Fibroblast of lung (primary cell): ENCODE results near the gene GRID1. TPM values are rescaled to one million over a fixed set of nuclear protein-coding genes. Genes with fewer than 3 reads are reported as not detected.

Source experiments
- DNase-seq, 2 donors: peaks; one replicate each; pipeline versions ENCODE4 v3.0.0 to v3.0.0-alpha.2; 2010; ENCODE audit warnings: low read depth in 2 of 2
- H2AFZ ChIP-seq: 2 replicates; pipeline ENCODE4 v1.5.1; 2012; ENCODE audit warnings: low read length, control low read depth, inconsistent platforms
- H3K27ac ChIP-seq: 2 replicates; pipeline ENCODE4 v1.5.1; 2011; ENCODE audit warnings: low read length, control low read depth; ENCODE audit not compliant: insufficient read depth
- H3K27me3 ChIP-seq: 2 replicates; pipeline ENCODE4 v1.5.1; 2011; ENCODE audit warnings: mild to moderate bottlenecking, low read length; ENCODE audit not compliant: control insufficient read depth, insufficient read depth
- H3K36me3 ChIP-seq: 2 replicates; pipeline ENCODE4 v1.5.1; 2011; ENCODE audit warnings: low read length; ENCODE audit not compliant: control insufficient read depth, insufficient read depth
- H3K4me1 ChIP-seq: 2 replicates; pipeline ENCODE4 v1.5.1; 2011; ENCODE audit warnings: low read length; ENCODE audit not compliant: control insufficient read depth, insufficient read depth; ENCODE audit errors: extremely low read depth
- H3K4me2 ChIP-seq: 2 replicates; pipeline ENCODE4 v1.5.1; 2011; ENCODE audit warnings: low read length, control low read depth; ENCODE audit not compliant: insufficient read depth; ENCODE audit errors: extremely low read depth
- H3K4me3 ChIP-seq, 4 experiments: fragments of 200-600 bp in 1 of 4; sonication (generic) in 1 of 4; replicated peaks in 1 of 4; 2 replicates each; pipeline ENCODE4 v1.5.1; 2011 to 2016; ENCODE audit warnings: low read length in 4 of 4, low read depth in 3 of 4, mild to moderate bottlenecking in 3 of 4, control low read depth in 2 of 4, inconsistent platforms in 1 of 4, mixed read lengths in 1 of 4; ENCODE audit not compliant: insufficient read depth in 1 of 4; ENCODE audit errors: control extremely low read depth in 1 of 4
- H3K79me2 ChIP-seq: 2 replicates; pipeline ENCODE4 v1.5.1; 2012; ENCODE audit warnings: mild to moderate bottlenecking, low read length, inconsistent platforms; ENCODE audit not compliant: control insufficient read depth, insufficient read depth
- H3K9ac ChIP-seq: 2 replicates; pipeline ENCODE4 v1.5.1; 2011; ENCODE audit warnings: mild to moderate bottlenecking, low read length, control low read depth; ENCODE audit not compliant: insufficient read depth
- H3K9me3 ChIP-seq: 2 replicates; pipeline ENCODE4 v1.5.1; 2012; ENCODE audit warnings: low read depth, low read length; ENCODE audit not compliant: control insufficient read depth, insufficient read depth
- H4K20me1 ChIP-seq: 2 replicates; pipeline ENCODE4 v1.5.1; 2011; ENCODE audit warnings: low read length; ENCODE audit not compliant: control insufficient read depth, insufficient read depth; ENCODE audit errors: extremely low read depth
- EZH2 ChIP-seq: IDR thresholded peaks from 2 replicates; pipeline ENCODE4 v1.5.1; 2012; ENCODE audit warnings: low read length, control low read depth, mild to moderate bottlenecking; ENCODE audit errors: missing control alignments
- polyA plus RNA-seq, 2 donors: library from polyadenylated mRNA; depleted of rRNA in 1 of 2; stranded (reverse) in 1 of 2; unstranded in 1 of 2; fragments of >200 nt; gene quantifications; 2 replicates each; pipeline ENCODE4 v1.2.1, GENCODE V29; 2011 to 2012; ENCODE audit warnings: missing spikeins in 1 of 2
- total RNA-seq: library from RNA; depleted of rRNA; stranded (reverse); fragments of >200 nt; gene quantifications from 2 replicates; pipeline ENCODE4 v1.2.1, GENCODE V29; 2014
- TF ChIP-seq, protein P1 (sequence below), 2 donors: IDR thresholded peaks in 1 of 2; conservative IDR thresholded peaks in 1 of 2; 1 replicate in 1 of 2; 2 replicates in 1 of 2; pipeline ENCODE4 v1.5.1; 2011 to 2012; ENCODE audit warnings: low read length in 2 of 2, control low read depth in 1 of 2, inconsistent platforms in 1 of 2, low read depth in 1 of 2, mild to moderate bottlenecking in 1 of 2

The GRID1 gene
- total and polyA plus RNA-seq, 2 donors (not counting 1 experiment from before 2014, with no cell fraction given): 0.03 to 0.33 TPM

DNA sequence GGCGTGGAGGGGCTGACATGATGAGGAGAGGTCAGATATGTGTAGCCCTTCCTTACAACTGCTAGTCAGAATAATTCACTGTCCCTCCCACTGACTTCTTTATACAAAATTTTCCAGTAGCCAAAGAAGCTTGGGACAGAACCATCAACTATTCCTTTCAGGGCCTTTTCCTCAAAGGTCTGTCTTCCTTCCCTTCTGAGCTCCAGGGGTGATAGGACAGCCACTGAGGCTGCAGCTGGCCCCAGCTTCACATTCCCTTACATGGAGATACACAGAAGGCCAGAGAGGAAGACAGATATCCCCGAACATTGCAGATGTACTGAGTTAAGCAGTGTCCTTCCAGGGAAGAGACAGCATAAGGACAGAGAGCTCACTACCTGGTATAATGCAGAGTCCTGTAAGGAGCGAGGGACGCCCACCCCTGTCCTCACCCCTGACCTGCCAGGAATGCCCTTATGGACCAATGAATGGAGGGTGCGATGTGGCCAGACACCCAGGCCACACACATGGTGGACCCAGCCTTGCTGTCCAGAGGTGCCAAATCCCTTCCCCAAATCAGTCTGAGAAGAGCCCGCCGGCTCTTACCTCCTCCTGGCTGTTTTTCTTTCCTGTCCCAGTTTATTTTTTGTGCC, 754.7 kb downstream of the GRID1 start:
- Histone ChIP-seq H2AFZ (no peak overlapping the region), H3K4me3 (no peak overlapping the region), H3K9ac (no peak overlapping the region), H3K36me3 (no peaks in the 10 kb centered on the region), H3K4me1 (no peaks in the 10 kb centered on the region), H3K79me2 (no peaks in the 10 kb centered on the region), H3K9me3 (no peaks in the 10 kb centered on the region), H3K27ac (no peak overlapping the region), H3K27me3 (no peaks in the 10 kb centered on the region), H3K4me2 (no peak overlapping the region), H4K20me1 (no peaks in the 10 kb centered on the region)
- TF ChIP-seq, protein P1, sequence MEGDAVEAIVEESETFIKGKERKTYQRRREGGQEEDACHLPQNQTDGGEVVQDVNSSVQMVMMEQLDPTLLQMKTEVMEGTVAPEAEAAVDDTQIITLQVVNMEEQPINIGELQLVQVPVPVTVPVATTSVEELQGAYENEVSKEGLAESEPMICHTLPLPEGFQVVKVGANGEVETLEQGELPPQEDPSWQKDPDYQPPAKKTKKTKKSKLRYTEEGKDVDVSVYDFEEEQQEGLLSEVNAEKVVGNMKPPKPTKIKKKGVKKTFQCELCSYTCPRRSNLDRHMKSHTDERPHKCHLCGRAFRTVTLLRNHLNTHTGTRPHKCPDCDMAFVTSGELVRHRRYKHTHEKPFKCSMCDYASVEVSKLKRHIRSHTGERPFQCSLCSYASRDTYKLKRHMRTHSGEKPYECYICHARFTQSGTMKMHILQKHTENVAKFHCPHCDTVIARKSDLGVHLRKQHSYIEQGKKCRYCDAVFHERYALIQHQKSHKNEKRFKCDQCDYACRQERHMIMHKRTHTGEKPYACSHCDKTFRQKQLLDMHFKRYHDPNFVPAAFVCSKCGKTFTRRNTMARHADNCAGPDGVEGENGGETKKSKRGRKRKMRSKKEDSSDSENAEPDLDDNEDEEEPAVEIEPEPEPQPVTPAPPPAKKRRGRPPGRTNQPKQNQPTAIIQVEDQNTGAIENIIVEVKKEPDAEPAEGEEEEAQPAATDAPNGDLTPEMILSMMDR (conservative IDR thresholded peaks at IDR 0.05 in 1 of 2, IDR thresholded peaks at IDR 0.05 in 1 of 2; ENCODE audit: low read depth in 1 of 2, low read length in 2 of 2): no peak
- no peak for TF ChIP-seq EZH2
- DNase-seq: no peak

DNA sequence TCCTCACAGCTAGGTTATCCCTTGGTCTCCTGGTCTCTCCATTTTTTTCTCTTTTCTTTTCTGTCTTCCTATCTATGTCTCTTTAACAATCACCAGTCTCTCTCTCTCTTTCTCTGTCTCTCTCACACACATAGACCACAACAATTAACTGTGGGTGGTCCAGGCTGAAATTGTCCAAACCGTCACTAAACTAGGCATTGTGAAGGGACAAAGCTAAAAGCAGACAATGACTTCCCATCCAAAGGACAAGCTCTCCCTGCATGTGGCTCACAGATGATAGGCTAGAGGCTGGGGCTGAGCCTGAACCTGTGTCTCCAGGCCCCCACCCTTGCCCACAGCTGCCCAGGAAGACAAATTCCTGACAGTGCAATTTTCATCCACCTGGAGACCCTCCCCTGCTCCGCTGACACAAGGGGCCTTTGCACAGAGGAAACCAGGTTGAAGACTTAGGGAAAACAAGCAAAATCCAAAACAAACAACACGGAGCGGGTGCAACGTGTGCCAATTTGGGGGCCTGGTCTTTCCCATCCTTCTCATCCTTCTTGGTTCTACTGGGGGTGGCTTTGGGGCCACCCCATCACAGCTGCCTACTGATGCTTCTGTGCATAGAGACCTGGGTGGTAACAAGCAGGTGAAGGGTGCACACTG, 755.4 kb downstream of the GRID1 start:
- no peaks in the 10 kb centered on the region for H3K36me3 ChIP-seq
- H4K20me1 ChIP-seq: no peaks in the 10 kb centered on the region
- no peak overlapping the region for H3K4me2 ChIP-seq
- H3K4me1 ChIP-seq: no peaks in the 10 kb centered on the region
- no peaks in the 10 kb centered on the region for H3K27me3 ChIP-seq
- H3K9me3 ChIP-seq: no peaks in the 10 kb centered on the region
- H3K4me3 ChIP-seq: no peak overlapping the region
- DNase-seq: no peak
- no peaks in the 10 kb centered on the region for H3K79me2 ChIP-seq
- H3K27ac ChIP-seq: no peak overlapping the region
- no peak overlapping the region for H3K9ac ChIP-seq
- H2AFZ ChIP-seq: no peak overlapping the region
- no peak for TF ChIP-seq EZH2
- TF ChIP-seq, protein P1 (conservative IDR thresholded peaks at IDR 0.05 in 1 of 2, IDR thresholded peaks at IDR 0.05 in 1 of 2; ENCODE audit: low read depth in 1 of 2, low read length in 2 of 2): no peak

DNA sequence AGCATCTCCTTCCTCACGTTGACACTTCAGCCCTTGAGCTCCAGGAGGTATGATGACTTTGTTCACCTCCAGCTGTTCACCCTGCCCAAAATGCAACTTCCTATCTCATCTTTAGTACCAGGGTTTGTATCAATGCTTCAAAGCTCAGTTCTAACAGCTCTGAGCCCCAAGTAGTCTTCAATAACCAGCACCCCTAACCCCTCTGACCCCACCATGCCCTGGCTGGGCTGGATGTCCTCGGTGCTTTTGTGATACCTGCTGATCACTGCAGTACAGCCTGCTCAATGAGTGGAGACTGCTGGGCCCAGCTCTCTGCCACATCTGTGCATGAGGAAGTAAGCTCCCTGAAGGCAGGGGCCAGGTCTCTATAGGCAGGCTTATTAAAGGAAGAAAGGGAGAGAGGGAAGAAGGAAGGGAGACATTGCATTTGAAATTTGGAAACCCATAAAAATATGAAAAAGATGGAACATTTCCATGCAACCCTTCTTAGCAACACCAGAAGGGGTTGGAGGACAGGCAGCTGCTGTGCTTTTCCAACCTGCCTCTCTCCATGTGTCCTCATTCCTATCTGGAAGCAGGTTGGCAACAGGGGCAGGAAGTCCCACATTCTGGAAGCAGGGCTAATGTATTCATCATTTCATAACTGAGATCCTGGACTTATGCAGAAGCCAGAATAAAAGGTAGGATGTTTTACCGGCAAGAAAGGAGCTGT, 756.1 kb downstream of the GRID1 start:
- Histone ChIP-seq H3K9me3 (no peaks in the 10 kb centered on the region), H3K9ac (no peak overlapping the region), H3K4me2 (no peak overlapping the region), H2AFZ (no peak overlapping the region), H3K4me3 (no peak overlapping the region), H3K27ac (no peak overlapping the region), H3K27me3 (no peaks in the 10 kb centered on the region), H3K79me2 (no peaks in the 10 kb centered on the region), H3K4me1 (no peaks in the 10 kb centered on the region), H4K20me1 (no peaks in the 10 kb centered on the region), H3K36me3 (no peaks in the 10 kb centered on the region)
- TF ChIP-seq, protein P1 (conservative IDR thresholded peaks at IDR 0.05 in 1 of 2, IDR thresholded peaks at IDR 0.05 in 1 of 2; ENCODE audit: low read depth in 1 of 2, low read length in 2 of 2): no peak
- no peak for TF ChIP-seq EZH2
- no peak for DNase-seq
